PC-9 (cell line): ENCODE results near the gene AUTS2. TPM values are rescaled to one million over a fixed set of nuclear protein-coding genes. Genes with fewer than 3 reads are reported as not detected.

Source experiments
- BruUV-seq: library from RNA; stranded (reverse); fragments of 400-500 nt; replicated peaks from 2 replicates; lab custom pipeline; 2021; lab: Mats Ljungman, UMichigan
- CTCF ChIA-PET: fragments of 300-600 bp; sonication (Branson Sonifier 250); formaldehyde crosslinking; loops from one replicate; lab custom pipeline; 2022; ENCODE audit warnings: antibody characterized with exemption; lab: Charles Lee
- POLR2A ChIA-PET: fragments of 300-600 bp; sonication (Branson Sonifier 250); formaldehyde crosslinking; loops from one replicate; lab custom pipeline; 2022; ENCODE audit warnings: antibody characterized with exemption; ENCODE audit not compliant: unreplicated experiment; lab: Charles Lee
- DNase-seq, 2 experiments: peaks; one replicate each; pipeline versions ENCODE4 v3.0.0 to v3.0.0-alpha.2; 2015 to 2022; ENCODE audit warnings: mixed read lengths in 1 of 2
- H2AFZ ChIP-seq: fragments of 200-600 bp; sonication (generic); 2 replicates; pipeline ENCODE4 v1.8.1; 2017; ENCODE audit warnings: antibody characterized with exemption
- H3F3A ChIP-seq: fragments of 200-600 bp; sonication (generic); 2 replicates; pipeline ENCODE4 v1.8.1; 2017; ENCODE audit warnings: antibody characterized with exemption, mild to moderate bottlenecking, low read depth; ENCODE audit not compliant: insufficient read depth
- H3K27ac ChIP-seq: fragments of 200-600 bp; sonication (generic); 2 replicates; pipeline ENCODE4 v1.6.1; 2016; ENCODE audit warnings: mixed run types
- H3K27me3 ChIP-seq: fragments of 200-600 bp; sonication (generic); 2 replicates; pipeline ENCODE4 v1.6.1; 2016; ENCODE audit warnings: low read depth, mixed run types; ENCODE audit not compliant: insufficient read depth
- H3K36me3 ChIP-seq: fragments of 200-600 bp; sonication (generic); 2 replicates; pipeline ENCODE4 v1.6.1; 2016; ENCODE audit warnings: low read depth, mixed run types
- H3K4me1 ChIP-seq: fragments of 200-600 bp; sonication (generic); replicated peaks from 2 replicates; pipeline ENCODE4 v1.6.1; 2016; ENCODE audit warnings: mixed run types; ENCODE audit not compliant: insufficient read depth
- H3K4me2 ChIP-seq: fragments of 200-600 bp; sonication (generic); 2 replicates; pipeline ENCODE4 v1.6.1; 2017; ENCODE audit warnings: mixed run types
- H3K4me3 ChIP-seq: fragments of 200-600 bp; sonication (generic); 2 replicates; pipeline ENCODE4 v1.6.1; 2016; ENCODE audit warnings: mixed run types
- H3K79me2 ChIP-seq: fragments of 200-600 bp; sonication (generic); 2 replicates; pipeline ENCODE4 v1.6.1; 2017; ENCODE audit warnings: low read depth, mixed run types
- H3K9me2 ChIP-seq: fragments of 200-600 bp; sonication (generic); 2 replicates; pipeline ENCODE4 v1.8.1; 2017; ENCODE audit warnings: mild to moderate bottlenecking; ENCODE audit not compliant: insufficient read depth
- H3K9me3 ChIP-seq: fragments of 200-600 bp; sonication (generic); 2 replicates; pipeline ENCODE4 v1.8.1; 2016; ENCODE audit warnings: low read depth; ENCODE audit not compliant: insufficient read depth
- H4K20me1 ChIP-seq: fragments of 200-600 bp; sonication (generic); 2 replicates; pipeline ENCODE4 v1.8.1; 2017; ENCODE audit not compliant: insufficient read depth
- EZH2 ChIP-seq: fragments of 200-600 bp; sonication (generic); IDR thresholded peaks from 2 replicates; pipeline ENCODE4 v1.8.0; 2017; ENCODE audit warnings: antibody characterized with exemption, low read depth
- intact Hi-C: fragments of 100-400 bp; cut with micrococcal nuclease; formaldehyde crosslinking; loops from one replicate; pipeline ENCODE4 v1.10.0; 2022; ENCODE audit not compliant: unreplicated experiment
- total RNA-seq: library from RNA; stranded (reverse); gene quantifications from 2 replicates; pipeline ENCODE4 v1.2.3, GENCODE V29; 2021
- TF ChIP-seq, protein P1 (sequence below): fragments of 200-600 bp; sonication (generic); conservative IDR thresholded peaks from 2 replicates; pipeline ENCODE4 v1.6.1; 2017; ENCODE audit warnings: mixed run types, antibody characterized with exemption, mild to moderate bottlenecking, moderate library complexity

The AUTS2 gene
- total RNA-seq, 1 experiment from 2014 or later: not detected

DNA sequence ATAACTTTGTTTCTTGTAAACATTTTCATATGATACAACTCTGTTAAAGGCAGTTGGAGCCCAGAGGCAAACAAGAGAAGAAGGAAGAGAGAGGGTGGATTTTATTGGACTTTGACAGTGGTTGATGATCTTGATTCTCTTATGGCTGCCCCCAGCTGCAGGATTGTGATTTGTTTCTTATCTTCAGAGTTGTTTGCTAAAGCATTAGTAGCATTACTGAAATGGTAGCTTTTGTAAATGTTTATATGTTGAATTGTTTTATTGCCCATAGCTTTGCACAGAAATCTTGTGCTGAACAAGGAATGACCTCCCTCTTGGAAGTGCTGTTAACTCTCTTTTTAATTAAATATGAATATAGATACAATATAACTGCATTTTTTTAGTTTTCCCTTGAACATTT lies 309.4 kb downstream of the AUTS2 start:
- H3K9me3 ChIP-seq: no peaks in the 10 kb centered on the region
- no peak overlapping the region for H3K27ac ChIP-seq
- no peak overlapping the region for H2AFZ ChIP-seq
- no peak for DNase-seq
- no peaks in the 10 kb centered on the region for H3K36me3 ChIP-seq
- POLR2A ChIA-PET: no interaction called here
- no peaks in the 10 kb centered on the region for H3K4me1 ChIP-seq
- no peaks in the 10 kb centered on the region for H3F3A ChIP-seq
- intact Hi-C loops: loop anchor here (5.0 kb wide), 1 partner anchor 55 kb away; no protein-coding TSS in a partner anchor
- no peak overlapping the region for H3K4me2 ChIP-seq
- no peaks in the 10 kb centered on the region for H4K20me1 ChIP-seq
- no peaks in the 10 kb centered on the region for H3K79me2 ChIP-seq
- TF ChIP-seq EZH2: no peak
- TF ChIP-seq, protein P1, sequence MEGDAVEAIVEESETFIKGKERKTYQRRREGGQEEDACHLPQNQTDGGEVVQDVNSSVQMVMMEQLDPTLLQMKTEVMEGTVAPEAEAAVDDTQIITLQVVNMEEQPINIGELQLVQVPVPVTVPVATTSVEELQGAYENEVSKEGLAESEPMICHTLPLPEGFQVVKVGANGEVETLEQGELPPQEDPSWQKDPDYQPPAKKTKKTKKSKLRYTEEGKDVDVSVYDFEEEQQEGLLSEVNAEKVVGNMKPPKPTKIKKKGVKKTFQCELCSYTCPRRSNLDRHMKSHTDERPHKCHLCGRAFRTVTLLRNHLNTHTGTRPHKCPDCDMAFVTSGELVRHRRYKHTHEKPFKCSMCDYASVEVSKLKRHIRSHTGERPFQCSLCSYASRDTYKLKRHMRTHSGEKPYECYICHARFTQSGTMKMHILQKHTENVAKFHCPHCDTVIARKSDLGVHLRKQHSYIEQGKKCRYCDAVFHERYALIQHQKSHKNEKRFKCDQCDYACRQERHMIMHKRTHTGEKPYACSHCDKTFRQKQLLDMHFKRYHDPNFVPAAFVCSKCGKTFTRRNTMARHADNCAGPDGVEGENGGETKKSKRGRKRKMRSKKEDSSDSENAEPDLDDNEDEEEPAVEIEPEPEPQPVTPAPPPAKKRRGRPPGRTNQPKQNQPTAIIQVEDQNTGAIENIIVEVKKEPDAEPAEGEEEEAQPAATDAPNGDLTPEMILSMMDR: no peak
- BruUV-seq: no TSS peak
- no peaks in the 10 kb centered on the region for H3K9me2 ChIP-seq
- no peaks in the 10 kb centered on the region for H3K27me3 ChIP-seq
- CTCF ChIA-PET: no interaction called here
- H3K4me3 ChIP-seq: no peak overlapping the region

DNA sequence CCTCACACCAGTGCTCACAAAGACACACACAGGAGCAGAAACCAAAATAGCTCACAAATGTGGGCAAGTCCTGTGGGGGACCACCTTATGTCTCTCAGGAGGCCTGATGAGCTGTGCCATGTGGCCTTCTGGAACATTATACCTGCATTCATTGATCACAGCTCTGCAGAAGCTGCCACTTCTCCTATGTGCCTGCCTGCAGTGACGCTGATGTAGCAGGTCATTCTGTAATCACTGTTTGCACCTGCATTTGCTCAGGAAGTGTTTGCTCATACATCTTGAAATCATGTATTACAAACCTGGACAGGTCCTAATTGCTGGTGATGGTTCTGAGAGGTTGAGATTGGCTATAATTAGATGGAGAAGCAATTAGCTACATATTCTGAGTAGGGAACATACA lies 310.2 kb downstream of the AUTS2 start:
- H3K79me2 ChIP-seq: no peaks in the 10 kb centered on the region
- DNase-seq: no peak
- H3K9me2 ChIP-seq: no peaks in the 10 kb centered on the region
- CTCF ChIA-PET: no interaction called here
- POLR2A ChIA-PET: no interaction called here
- H3K36me3 ChIP-seq: no peaks in the 10 kb centered on the region
- no peaks in the 10 kb centered on the region for H3F3A ChIP-seq
- intact Hi-C loops: loop anchor here (5.0 kb wide), 1 partner anchor 56 kb away; no protein-coding TSS in a partner anchor
- H3K9me3 ChIP-seq: no peaks in the 10 kb centered on the region
- no peaks in the 10 kb centered on the region for H4K20me1 ChIP-seq
- TF ChIP-seq, protein P1: no peak
- TF ChIP-seq EZH2: no peak
- H3K4me3 ChIP-seq: no peak overlapping the region
- H3K27me3 ChIP-seq: no peaks in the 10 kb centered on the region
- H2AFZ ChIP-seq: no peak overlapping the region
- no peak overlapping the region for H3K27ac ChIP-seq
- H3K4me2 ChIP-seq: no peak overlapping the region
- BruUV-seq: no TSS peak
- H3K4me1 ChIP-seq: no peaks in the 10 kb centered on the region

DNA sequence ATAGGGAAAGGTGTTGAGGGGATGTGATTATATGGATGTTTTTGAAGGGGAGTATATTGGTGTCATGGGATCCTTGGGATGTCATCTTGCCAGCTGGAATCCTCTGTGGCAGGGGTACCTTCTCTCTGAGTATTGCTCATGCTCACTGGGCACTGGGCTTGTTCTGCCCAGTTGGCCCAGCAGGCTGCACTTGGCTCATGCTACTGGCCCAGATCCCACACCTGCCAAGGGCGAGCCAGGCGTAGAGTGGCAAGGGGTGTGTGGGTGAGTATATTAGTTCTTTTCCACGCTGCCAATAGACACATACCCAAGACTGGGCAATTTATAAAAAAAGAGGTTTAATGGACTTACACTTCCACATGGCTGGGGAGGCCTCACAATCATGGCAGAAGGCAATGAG lies 311.9 kb downstream of the AUTS2 start:
- DNase-seq: no peak
- H3K4me3 ChIP-seq: no peak overlapping the region
- H3K36me3 ChIP-seq: no peaks in the 10 kb centered on the region
- CTCF ChIA-PET: no interaction called here
- POLR2A ChIA-PET: no interaction called here
- H3K4me1 ChIP-seq: no peaks in the 10 kb centered on the region
- H3F3A ChIP-seq: no peaks in the 10 kb centered on the region
- BruUV-seq: no TSS peak
- H3K79me2 ChIP-seq: no peaks in the 10 kb centered on the region
- H3K27ac ChIP-seq: no peak overlapping the region
- no peaks in the 10 kb centered on the region for H3K9me2 ChIP-seq
- H3K4me2 ChIP-seq: no peak overlapping the region
- H3K27me3 ChIP-seq: no peaks in the 10 kb centered on the region
- TF ChIP-seq EZH2: no peak
- TF ChIP-seq, protein P1: no peak
- intact Hi-C loops: no loop called here
- no peak overlapping the region for H2AFZ ChIP-seq
- H4K20me1 ChIP-seq: no peaks in the 10 kb centered on the region
- no peaks in the 10 kb centered on the region for H3K9me3 ChIP-seq
